Epidermal melanocyte (primary cell): Measurements from ENCODE around the gene CASP7.

Experiments
- DNase-seq: peaks from one replicate; pipeline ENCODE4 v3.0.0; 2011; ENCODE audit warnings: low spot score; ENCODE audit not compliant: insufficient read length

Gene CASP7

GRCh38 chr10:113665806-113666354, 13.8 kb upstream of the CASP7 start:
- no peak for DNase-seq

- no peak for DNase-seq
Measured at GRCh38 chr10:113666682-113667252, 12.9 kb upstream of the CASP7 start.

- no peak for DNase-seq
Measured at GRCh38 chr10:113680190-113681111, 739 bp downstream of the CASP7 start.

- DNase-seq = no peak
Measured at GRCh38 chr10:113681533-113682470, 2.1 kb downstream of the CASP7 start.

GRCh38 chr10:113683300-113683699, 3.6 kb downstream of the CASP7 start:
- no peak for DNase-seq

- no peak for DNase-seq
Measured at GRCh38 chr10:113686028-113686427, 6.3 kb downstream of the CASP7 start.

- DNase-seq = no peak
Measured at GRCh38 chr10:113687037-113687436, 7.3 kb downstream of the CASP7 start.

GRCh38 chr10:113689057-113689456, 9.3 kb downstream of the CASP7 start:
- DNase-seq = no peak

GRCh38 chr10:113689574-113689973, 9.9 kb downstream of the CASP7 start:
- DNase-seq = no peak

- no peak for DNase-seq
Measured at GRCh38 chr10:113690749-113691148, 11.0 kb downstream of the CASP7 start.

- DNase-seq = no peak
Measured at GRCh38 chr10:113691381-113691780, 11.7 kb downstream of the CASP7 start.

- no peak for DNase-seq
Measured at GRCh38 chr10:113692271-113692670, 12.6 kb downstream of the CASP7 start.

GRCh38 chr10:113693348-113693747, 13.6 kb downstream of the CASP7 start:
- DNase-seq = no peak

GRCh38 chr10:113695691-113696090, 16.0 kb downstream of the CASP7 start:
- no peak for DNase-seq

GRCh38 chr10:113697595-113697994, 17.9 kb downstream of the CASP7 start:
- DNase-seq = no peak

- no peak for DNase-seq
Measured at GRCh38 chr10:113704637-113705343, 25.1 kb downstream of the CASP7 start.

- no peak for DNase-seq
Measured at GRCh38 chr10:113705344-113705652, 25.6 kb downstream of the CASP7 start.

- DNase-seq = no peak
Measured at GRCh38 chr10:113706623-113707022, 26.9 kb downstream of the CASP7 start.

GRCh38 chr10:113708640-113709039, 28.9 kb downstream of the CASP7 start:
- DNase-seq = no peak

- no peak for DNase-seq
Measured at GRCh38 chr10:113709221-113709838, 29.6 kb downstream of the CASP7 start.

GRCh38 chr10:113711142-113711541, 31.4 kb downstream of the CASP7 start:
- no peak for DNase-seq
